Panc1 (cell line): Measurements from ENCODE around the gene UAP1L1. TPM values are rescaled to one million over a fixed set of nuclear protein-coding genes. Genes with fewer than 3 reads are reported as not detected.

Experiments
- ATAC-seq: fragments of 200-7000 bp; cut with Tn5 transposase; 2 replicates; pipeline ENCODE4 v1.9.1; 2020; ENCODE audit warnings: mild to moderate bottlenecking, moderate library complexity
- BruUV-seq: library from RNA; stranded (reverse); fragments of 400-500 nt; replicated peaks from 2 replicates; lab custom pipeline; 2021; lab: Mats Ljungman, UMichigan
- CTCF ChIA-PET: fragments of 300-600 bp; sonication (Branson Sonifier 250); formaldehyde crosslinking; loops from one replicate; lab custom pipeline; 2022; ENCODE audit warnings: antibody characterized with exemption; lab: Charles Lee
- POLR2A ChIA-PET: fragments of 300-600 bp; sonication (Branson Sonifier 250); formaldehyde crosslinking; loops from one replicate; lab custom pipeline; 2022; ENCODE audit warnings: antibody characterized with exemption; lab: Charles Lee
- DNase-seq: peaks from one replicate; pipeline ENCODE4 v3.0.0-alpha.2; 2010; ENCODE audit warnings: low read depth, low spot score
- H3K27ac ChIP-seq: 2 replicates; pipeline ENCODE4 v1.5.1; 2011; ENCODE audit warnings: mild to moderate bottlenecking, low read length, inconsistent platforms
- H3K27me3 ChIP-seq: fragments of 200-500 bp; sonication (Bioruptor generic); 2 replicates; pipeline ENCODE4 v1.6.0; 2014; ENCODE audit warnings: low read length, inconsistent platforms; ENCODE audit not compliant: control insufficient read depth, insufficient read depth
- H3K36me3 ChIP-seq: fragments of 200-500 bp; sonication (Bioruptor generic); 2 replicates; pipeline ENCODE4 v1.5.1; 2014; ENCODE audit warnings: inconsistent platforms, mild to moderate bottlenecking, low read length, moderate library complexity; ENCODE audit not compliant: control insufficient read depth, insufficient read depth
- H3K4me1 ChIP-seq: 2 replicates; pipeline ENCODE4 v1.5.1; 2011; ENCODE audit warnings: inconsistent platforms, mild to moderate bottlenecking, low read length, moderate library complexity; ENCODE audit not compliant: control insufficient read depth, insufficient read depth
- H3K4me3 ChIP-seq, 2 experiments: 2 replicates each; pipeline ENCODE4 v1.5.1; 2011 to 2012; ENCODE audit warnings: low read depth in 2 of 2, low read length in 2 of 2, mild to moderate bottlenecking in 2 of 2, inconsistent platforms in 1 of 2, moderate library complexity in 1 of 2
- H3K9me3 ChIP-seq: fragments of 200-500 bp; sonication (Bioruptor generic); 2 replicates; pipeline ENCODE4 v1.5.1; 2014; ENCODE audit warnings: low read depth, mild to moderate bottlenecking, inconsistent platforms, low read length, moderate library complexity; ENCODE audit not compliant: control insufficient read depth, insufficient read depth
- POLR2AphosphoS5 ChIP-seq: IDR thresholded peaks from 2 replicates; pipeline ENCODE4 v1.6.1; 2012; ENCODE audit warnings: mild to moderate bottlenecking, low read depth, low read length, moderate library complexity
- SIN3A ChIP-seq: IDR thresholded peaks from 2 replicates; pipeline ENCODE4 v1.6.1; 2012; ENCODE audit warnings: low read depth, mild to moderate bottlenecking, low read length, moderate library complexity, borderline replicate concordance; ENCODE audit not compliant: insufficient read depth
- TCF7L2 ChIP-seq: IDR thresholded peaks from 2 replicates; pipeline ENCODE4 v1.6.1; 2011; ENCODE audit warnings: mild to moderate bottlenecking, low read depth, low read length, inconsistent platforms
- in situ Hi-C: cut with HindIII; loops from 2 replicates; pipeline ENCODE4 v1.10.0; 2016; ENCODE audit warnings: low sequenced_read_pairs, low pct_unique_long_range_greater_than_20kb
- intact Hi-C: fragments of 100-400 bp; cut with micrococcal nuclease; formaldehyde crosslinking; loops from one replicate; pipeline ENCODE4 v1.10.0; 2022; ENCODE audit not compliant: unreplicated experiment
- total RNA-seq: library from RNA; stranded (reverse); gene quantifications from one replicate; pipeline ENCODE4 v1.2.1, GENCODE V29; 2021; ENCODE audit not compliant: unreplicated experiment
- TF ChIP-seq, protein P1 (sequence below), 2 experiments: IDR thresholded peaks; 2 replicates each; pipeline ENCODE4 v1.6.1; 2011 to 2012; ENCODE audit warnings: low read depth in 2 of 2, control low read depth in 1 of 2, low read length in 1 of 2, mild to moderate bottlenecking in 1 of 2, moderate library complexity in 1 of 2; ENCODE audit not compliant: insufficient read depth in 1 of 2
- TF ChIP-seq, protein P2 (sequence below): fragments of 450-650 bp; IDR thresholded peaks from 2 replicates; pipeline ENCODE4 v1.5.1; 2017; ENCODE audit warnings: mild to moderate bottlenecking

UAP1L1 gene
- total RNA-seq, 1 experiment from 2014 or later = 23.1 TPM

DNA sequence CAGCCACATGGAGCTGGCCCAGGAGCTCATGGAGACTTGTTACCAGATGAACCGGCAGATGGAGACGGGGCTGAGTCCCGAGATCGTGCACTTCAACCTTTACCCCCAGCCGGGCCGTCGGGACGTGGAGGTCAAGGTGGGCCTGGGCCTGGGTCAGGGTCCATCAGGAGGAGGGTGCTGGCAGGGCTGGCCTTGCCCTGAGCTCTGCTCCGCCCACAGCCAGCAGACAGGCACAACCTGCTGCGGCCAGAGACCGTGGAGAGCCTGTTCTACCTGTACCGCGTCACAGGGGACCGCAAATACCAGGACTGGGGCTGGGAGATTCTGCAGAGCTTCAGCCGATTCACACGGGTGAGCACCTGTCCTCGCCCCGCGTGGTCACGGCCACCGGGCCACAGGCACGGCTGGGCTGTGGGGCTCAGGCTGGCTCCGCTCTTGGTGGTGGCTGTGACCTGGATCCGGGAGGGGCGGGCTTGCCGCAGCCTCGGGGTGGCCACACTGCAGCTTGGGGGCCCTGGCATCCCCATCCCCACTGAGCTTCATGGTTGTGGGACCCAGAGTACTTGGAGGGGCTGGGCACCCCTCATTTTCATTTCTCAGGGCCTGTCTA, 30.1 kb downstream of the UAP1L1 start:
- Histone ChIP-seq H3K36me3 (no peaks in the 10 kb centered on the region), H3K9me3 (no peaks in the 10 kb centered on the region), H3K4me1 (no peaks in the 10 kb centered on the region), H3K27ac (no peak overlapping the region), H3K4me3 (no peak overlapping the region), H3K27me3 (no peaks in the 10 kb centered on the region)
- CTCF ChIA-PET = no interaction called here
- TF ChIP-seq POLR2AphosphoS5 = no peak
- no peak for TF ChIP-seq TCF7L2
- no peak for TF ChIP-seq SIN3A
- TF ChIP-seq, protein P1, sequence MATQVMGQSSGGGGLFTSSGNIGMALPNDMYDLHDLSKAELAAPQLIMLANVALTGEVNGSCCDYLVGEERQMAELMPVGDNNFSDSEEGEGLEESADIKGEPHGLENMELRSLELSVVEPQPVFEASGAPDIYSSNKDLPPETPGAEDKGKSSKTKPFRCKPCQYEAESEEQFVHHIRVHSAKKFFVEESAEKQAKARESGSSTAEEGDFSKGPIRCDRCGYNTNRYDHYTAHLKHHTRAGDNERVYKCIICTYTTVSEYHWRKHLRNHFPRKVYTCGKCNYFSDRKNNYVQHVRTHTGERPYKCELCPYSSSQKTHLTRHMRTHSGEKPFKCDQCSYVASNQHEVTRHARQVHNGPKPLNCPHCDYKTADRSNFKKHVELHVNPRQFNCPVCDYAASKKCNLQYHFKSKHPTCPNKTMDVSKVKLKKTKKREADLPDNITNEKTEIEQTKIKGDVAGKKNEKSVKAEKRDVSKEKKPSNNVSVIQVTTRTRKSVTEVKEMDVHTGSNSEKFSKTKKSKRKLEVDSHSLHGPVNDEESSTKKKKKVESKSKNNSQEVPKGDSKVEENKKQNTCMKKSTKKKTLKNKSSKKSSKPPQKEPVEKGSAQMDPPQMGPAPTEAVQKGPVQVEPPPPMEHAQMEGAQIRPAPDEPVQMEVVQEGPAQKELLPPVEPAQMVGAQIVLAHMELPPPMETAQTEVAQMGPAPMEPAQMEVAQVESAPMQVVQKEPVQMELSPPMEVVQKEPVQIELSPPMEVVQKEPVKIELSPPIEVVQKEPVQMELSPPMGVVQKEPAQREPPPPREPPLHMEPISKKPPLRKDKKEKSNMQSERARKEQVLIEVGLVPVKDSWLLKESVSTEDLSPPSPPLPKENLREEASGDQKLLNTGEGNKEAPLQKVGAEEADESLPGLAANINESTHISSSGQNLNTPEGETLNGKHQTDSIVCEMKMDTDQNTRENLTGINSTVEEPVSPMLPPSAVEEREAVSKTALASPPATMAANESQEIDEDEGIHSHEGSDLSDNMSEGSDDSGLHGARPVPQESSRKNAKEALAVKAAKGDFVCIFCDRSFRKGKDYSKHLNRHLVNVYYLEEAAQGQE (IDR thresholded peaks at IDR 0.05; ENCODE audit: insufficient read depth in 1 of 2, low read depth in 2 of 2, low read length in 1 of 2) = no peak
- TF ChIP-seq, protein P2, sequence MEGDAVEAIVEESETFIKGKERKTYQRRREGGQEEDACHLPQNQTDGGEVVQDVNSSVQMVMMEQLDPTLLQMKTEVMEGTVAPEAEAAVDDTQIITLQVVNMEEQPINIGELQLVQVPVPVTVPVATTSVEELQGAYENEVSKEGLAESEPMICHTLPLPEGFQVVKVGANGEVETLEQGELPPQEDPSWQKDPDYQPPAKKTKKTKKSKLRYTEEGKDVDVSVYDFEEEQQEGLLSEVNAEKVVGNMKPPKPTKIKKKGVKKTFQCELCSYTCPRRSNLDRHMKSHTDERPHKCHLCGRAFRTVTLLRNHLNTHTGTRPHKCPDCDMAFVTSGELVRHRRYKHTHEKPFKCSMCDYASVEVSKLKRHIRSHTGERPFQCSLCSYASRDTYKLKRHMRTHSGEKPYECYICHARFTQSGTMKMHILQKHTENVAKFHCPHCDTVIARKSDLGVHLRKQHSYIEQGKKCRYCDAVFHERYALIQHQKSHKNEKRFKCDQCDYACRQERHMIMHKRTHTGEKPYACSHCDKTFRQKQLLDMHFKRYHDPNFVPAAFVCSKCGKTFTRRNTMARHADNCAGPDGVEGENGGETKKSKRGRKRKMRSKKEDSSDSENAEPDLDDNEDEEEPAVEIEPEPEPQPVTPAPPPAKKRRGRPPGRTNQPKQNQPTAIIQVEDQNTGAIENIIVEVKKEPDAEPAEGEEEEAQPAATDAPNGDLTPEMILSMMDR = no peak
- peak; percentile 20; the same call in 1 of the 2 replicates for ATAC-seq
- no TSS peak for BruUV-seq
- no peak for DNase-seq
- in situ Hi-C loops (no loop called here), intact Hi-C loops (no loop called here)
- POLR2A ChIA-PET = no interaction called here

DNA sequence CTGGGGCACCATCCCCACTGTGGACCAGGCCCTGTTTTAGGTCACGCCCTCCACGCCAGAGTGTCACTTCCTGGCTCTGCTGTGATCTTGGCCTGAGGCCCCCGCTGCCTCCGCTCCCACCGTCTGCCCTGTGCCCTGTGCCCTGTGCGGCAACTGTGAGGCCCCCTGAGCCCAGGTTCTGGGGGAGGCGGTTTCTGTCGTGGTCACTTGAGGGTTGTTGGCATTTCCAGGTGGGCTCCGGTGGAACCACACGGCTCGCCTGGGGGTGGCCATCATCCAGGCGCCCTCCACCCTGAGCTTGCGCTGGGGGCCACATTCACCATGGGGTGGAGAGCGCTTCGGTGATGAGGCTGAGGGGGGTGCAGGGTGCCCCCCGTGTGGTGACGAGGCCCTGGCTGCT, 30.7 kb downstream of the UAP1L1 start:
- POLR2A ChIA-PET = no interaction called here
- intact Hi-C loops = no loop called here
- Histone ChIP-seq H3K9me3 (no peaks in the 10 kb centered on the region), H3K4me1 (no peaks in the 10 kb centered on the region), H3K4me3 (no peak overlapping the region), H3K27ac (no peak overlapping the region), H3K27me3 (no peaks in the 10 kb centered on the region), H3K36me3 (no peaks in the 10 kb centered on the region)
- DNase-seq (no peak), ATAC-seq (no peak)
- BruUV-seq = no TSS peak
- TF ChIP-seq POLR2AphosphoS5 (no peak), TCF7L2 (no peak), SIN3A (no peak)
- TF ChIP-seq, protein P1 (IDR thresholded peaks at IDR 0.05; ENCODE audit: insufficient read depth in 1 of 2, low read depth in 2 of 2, low read length in 1 of 2) = no peak
- TF ChIP-seq, protein P2 = no peak
- CTCF ChIA-PET = no interaction called here
- in situ Hi-C loops = no loop called here
